ENCODE results near the gene SERPINI1. TPM values are rescaled to one million over a fixed set of nuclear protein-coding genes. Genes with fewer than 3 reads are reported as not detected.

The SERPINI1 gene
- total RNA-seq, 1 donor from 2014 or later = 66.2 TPM

DNA sequence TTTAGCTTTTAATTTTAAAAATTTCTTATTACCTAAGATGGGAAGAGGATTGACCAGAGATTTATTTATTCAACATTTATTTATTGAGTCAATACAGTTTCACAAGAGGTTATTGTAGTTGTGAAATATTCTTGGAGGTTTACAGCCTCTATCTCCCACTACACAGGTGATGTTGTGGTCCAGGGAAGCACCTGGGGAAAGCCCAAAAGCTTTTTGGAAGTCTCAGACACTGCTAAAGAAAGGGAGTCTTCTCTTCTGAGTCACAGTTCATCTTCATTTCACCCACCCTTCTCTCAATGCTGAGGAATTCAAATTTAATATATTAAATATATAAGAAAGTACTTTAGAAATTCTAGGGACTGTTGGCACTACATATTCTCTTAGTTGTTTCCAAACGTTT, 41.8 kb downstream of the SERPINI1 start:
- TF ChIP-seq, protein P1, sequence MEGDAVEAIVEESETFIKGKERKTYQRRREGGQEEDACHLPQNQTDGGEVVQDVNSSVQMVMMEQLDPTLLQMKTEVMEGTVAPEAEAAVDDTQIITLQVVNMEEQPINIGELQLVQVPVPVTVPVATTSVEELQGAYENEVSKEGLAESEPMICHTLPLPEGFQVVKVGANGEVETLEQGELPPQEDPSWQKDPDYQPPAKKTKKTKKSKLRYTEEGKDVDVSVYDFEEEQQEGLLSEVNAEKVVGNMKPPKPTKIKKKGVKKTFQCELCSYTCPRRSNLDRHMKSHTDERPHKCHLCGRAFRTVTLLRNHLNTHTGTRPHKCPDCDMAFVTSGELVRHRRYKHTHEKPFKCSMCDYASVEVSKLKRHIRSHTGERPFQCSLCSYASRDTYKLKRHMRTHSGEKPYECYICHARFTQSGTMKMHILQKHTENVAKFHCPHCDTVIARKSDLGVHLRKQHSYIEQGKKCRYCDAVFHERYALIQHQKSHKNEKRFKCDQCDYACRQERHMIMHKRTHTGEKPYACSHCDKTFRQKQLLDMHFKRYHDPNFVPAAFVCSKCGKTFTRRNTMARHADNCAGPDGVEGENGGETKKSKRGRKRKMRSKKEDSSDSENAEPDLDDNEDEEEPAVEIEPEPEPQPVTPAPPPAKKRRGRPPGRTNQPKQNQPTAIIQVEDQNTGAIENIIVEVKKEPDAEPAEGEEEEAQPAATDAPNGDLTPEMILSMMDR (IDR thresholded peaks at IDR 0.05; ENCODE audit: partially characterized antibody, unreplicated experiment) = no peak
- no peak overlapping the region for H3K4me3 Mint-ChIP-seq (ENCODE audit: unreplicated experiment)
- no peak for DNase-seq
- no peak overlapping the region for H3K27ac Mint-ChIP-seq (ENCODE audit: unreplicated experiment)
- no peaks in the 10 kb centered on the region for H3K9me3 Mint-ChIP-seq (ENCODE audit: unreplicated experiment)
- no peaks in the 10 kb centered on the region for H3K27me3 Mint-ChIP-seq (ENCODE audit: unreplicated experiment)
- no peaks in the 10 kb centered on the region for H3K4me1 Mint-ChIP-seq (ENCODE audit: low read depth, unreplicated experiment)
- peaks cover 3% of the 10 kb centered on the region for H3K36me3 Mint-ChIP-seq (ENCODE audit: unreplicated experiment)

DNA sequence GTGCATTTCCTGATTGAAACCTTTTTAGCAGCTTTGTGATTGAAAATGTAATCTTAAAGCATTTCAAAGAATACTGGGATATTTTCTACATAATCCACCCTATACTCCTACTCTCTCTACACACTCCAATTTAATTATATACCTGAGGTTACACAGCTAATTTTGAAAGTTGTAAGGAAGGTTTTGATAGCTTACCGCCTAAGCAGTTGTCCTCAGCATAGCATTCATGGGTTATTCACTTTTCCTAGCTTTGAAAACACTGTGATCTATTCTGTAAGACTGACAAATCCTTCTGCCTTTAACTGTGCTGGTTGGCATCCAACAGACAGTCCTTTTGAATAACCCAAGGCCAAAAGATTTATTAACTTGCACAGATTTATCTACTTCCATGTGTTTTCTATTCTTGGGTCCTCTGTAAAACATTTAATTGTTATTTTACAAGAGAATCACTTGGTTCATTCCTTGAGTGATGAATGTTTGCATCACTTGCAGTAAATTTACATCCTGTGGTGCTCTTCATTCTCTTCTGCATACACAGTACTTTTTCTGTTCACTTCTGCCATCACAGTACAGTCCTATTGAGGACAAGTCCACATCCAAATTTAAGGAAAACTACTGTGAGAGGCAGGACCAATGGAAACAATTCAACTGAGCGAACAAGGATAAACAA, 44.8 kb downstream of the SERPINI1 start:
- DNase-seq = no peak
- Mint-ChIP-seq H3K27ac (ENCODE audit: unreplicated experiment) (no peak overlapping the region), H3K27me3 (ENCODE audit: unreplicated experiment) (peaks cover 4% of the 10 kb centered on the region), H3K4me1 (ENCODE audit: low read depth, unreplicated experiment) (no peaks in the 10 kb centered on the region), H3K4me3 (ENCODE audit: unreplicated experiment) (no peak overlapping the region), H3K9me3 (ENCODE audit: unreplicated experiment) (no peaks in the 10 kb centered on the region), H3K36me3 (ENCODE audit: unreplicated experiment) (peaks cover 3% of the 10 kb centered on the region)
- TF ChIP-seq, protein P1 (IDR thresholded peaks at IDR 0.05; ENCODE audit: partially characterized antibody, unreplicated experiment) = no peak

DNA sequence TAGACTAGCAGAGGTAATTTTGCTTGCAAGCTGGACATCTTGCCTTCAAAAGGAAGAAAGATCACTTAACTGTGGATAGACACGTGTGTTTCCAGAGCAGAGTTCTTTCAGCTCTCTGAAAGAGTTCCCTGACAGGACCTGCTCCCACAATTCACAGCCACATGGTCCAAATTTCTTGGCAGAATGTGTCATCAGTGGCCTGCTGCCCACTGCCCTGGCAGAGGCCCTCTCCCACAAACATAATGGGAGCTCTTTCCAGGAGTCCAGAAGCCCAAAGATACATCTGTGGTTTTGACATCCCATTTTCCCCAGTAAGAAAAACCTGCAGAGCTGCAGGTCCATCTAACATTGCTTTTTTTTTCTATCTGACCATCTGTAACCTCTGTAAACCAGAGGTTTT, 48.3 kb downstream of the SERPINI1 start:
- no peak overlapping the region for H3K27ac Mint-ChIP-seq (ENCODE audit: unreplicated experiment)
- TF ChIP-seq, protein P1 (IDR thresholded peaks at IDR 0.05; ENCODE audit: partially characterized antibody, unreplicated experiment) = no peak
- no peak for DNase-seq
- peaks cover 4% of the 10 kb centered on the region for H3K27me3 Mint-ChIP-seq (ENCODE audit: unreplicated experiment)
- H3K36me3 Mint-ChIP-seq (ENCODE audit: unreplicated experiment) = no peaks in the 10 kb centered on the region
- H3K4me1 Mint-ChIP-seq (ENCODE audit: low read depth, unreplicated experiment) = no peaks in the 10 kb centered on the region
- H3K4me3 Mint-ChIP-seq (ENCODE audit: unreplicated experiment) = no peak overlapping the region
- H3K9me3 Mint-ChIP-seq (ENCODE audit: unreplicated experiment) = no peaks in the 10 kb centered on the region

DNA sequence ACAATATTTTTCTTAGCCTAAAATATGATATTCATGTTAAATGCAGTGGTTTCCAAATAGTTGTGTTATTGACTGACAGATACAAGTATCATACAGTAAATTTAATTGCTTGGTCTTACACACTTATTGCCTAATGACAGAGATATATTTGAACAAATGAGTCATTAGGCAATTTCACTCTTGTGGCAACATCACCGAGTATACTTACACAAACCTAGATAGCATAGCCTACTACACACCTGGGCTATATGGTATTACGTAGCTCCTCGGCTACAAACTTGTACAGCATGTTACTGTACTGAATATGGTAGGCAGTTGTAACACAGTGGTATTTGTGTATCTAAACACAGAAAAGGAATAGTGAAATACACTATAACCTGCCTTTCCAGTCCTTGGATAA, 50.3 kb downstream of the SERPINI1 start:
- peaks cover 4% of the 10 kb centered on the region for H3K27me3 Mint-ChIP-seq (ENCODE audit: unreplicated experiment)
- H3K36me3 Mint-ChIP-seq (ENCODE audit: unreplicated experiment) = no peaks in the 10 kb centered on the region
- H3K27ac Mint-ChIP-seq (ENCODE audit: unreplicated experiment) = no peak overlapping the region
- TF ChIP-seq, protein P1 (IDR thresholded peaks at IDR 0.05; ENCODE audit: partially characterized antibody, unreplicated experiment) = no peak
- no peak overlapping the region for H3K4me3 Mint-ChIP-seq (ENCODE audit: unreplicated experiment)
- no peaks in the 10 kb centered on the region for H3K9me3 Mint-ChIP-seq (ENCODE audit: unreplicated experiment)
- no peaks in the 10 kb centered on the region for H3K4me1 Mint-ChIP-seq (ENCODE audit: low read depth, unreplicated experiment)
- no peak for DNase-seq

DNA sequence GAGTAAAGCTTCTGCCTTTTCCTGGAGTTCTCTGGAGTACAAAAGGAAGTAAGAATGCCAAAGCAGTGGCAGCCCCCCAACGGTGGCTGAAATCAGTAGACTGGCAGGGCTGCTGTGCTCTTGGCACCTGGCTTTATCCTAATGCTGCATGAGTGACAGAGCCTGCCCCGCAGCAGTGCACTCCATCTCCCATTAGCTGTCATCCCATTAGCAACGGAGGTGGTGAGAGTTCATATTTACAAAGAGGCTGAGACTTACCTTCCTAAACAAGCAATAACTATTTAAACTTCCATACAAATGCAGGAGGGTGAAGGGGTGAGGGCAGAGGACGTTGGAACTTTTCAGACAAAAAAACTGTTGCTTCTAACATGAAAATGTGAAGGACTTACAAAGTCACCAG, 51.9 kb downstream of the SERPINI1 start:
- H3K4me3 Mint-ChIP-seq (ENCODE audit: unreplicated experiment) = no peak overlapping the region
- H3K9me3 Mint-ChIP-seq (ENCODE audit: unreplicated experiment) = no peaks in the 10 kb centered on the region
- H3K4me1 Mint-ChIP-seq (ENCODE audit: low read depth, unreplicated experiment) = no peaks in the 10 kb centered on the region
- H3K27me3 Mint-ChIP-seq (ENCODE audit: unreplicated experiment) = peaks cover 4% of the 10 kb centered on the region
- no peaks in the 10 kb centered on the region for H3K36me3 Mint-ChIP-seq (ENCODE audit: unreplicated experiment)
- no peak overlapping the region for H3K27ac Mint-ChIP-seq (ENCODE audit: unreplicated experiment)
- TF ChIP-seq, protein P1 (IDR thresholded peaks at IDR 0.05; ENCODE audit: partially characterized antibody, unreplicated experiment) = no peak
- no peak for DNase-seq
